HG02642 (cell line): ENCODE results near the gene HSD17B4.
A peak's percentile ranks its signal among the peaks of the same experiment; 100 is the strongest.
"Not testable (repeated sequence)": the region's sequence is repeated elsewhere in the genome, so short reads cannot be mapped to it uniquely, and the experiment has no call there.

Source experiments
- ATAC-seq: cut with Tn5 transposase; IDR thresholded peaks from one replicate; pipeline ENCODE4 v1.9.1; 2021; ENCODE audit warnings: mild to moderate bottlenecking; ENCODE audit not compliant: unreplicated experiment, poor library complexity

The HSD17B4 gene

GRCh38 chr5:119452373-119453039 lies at the start of gene HSD17B4:
Gene HSD17B4, plus strand, starts transcription at chr5:119452497. Its CDS starts 79 bp downstream, at chr5:119452576.
- peak; percentile 98 for ATAC-seq

DNA sequence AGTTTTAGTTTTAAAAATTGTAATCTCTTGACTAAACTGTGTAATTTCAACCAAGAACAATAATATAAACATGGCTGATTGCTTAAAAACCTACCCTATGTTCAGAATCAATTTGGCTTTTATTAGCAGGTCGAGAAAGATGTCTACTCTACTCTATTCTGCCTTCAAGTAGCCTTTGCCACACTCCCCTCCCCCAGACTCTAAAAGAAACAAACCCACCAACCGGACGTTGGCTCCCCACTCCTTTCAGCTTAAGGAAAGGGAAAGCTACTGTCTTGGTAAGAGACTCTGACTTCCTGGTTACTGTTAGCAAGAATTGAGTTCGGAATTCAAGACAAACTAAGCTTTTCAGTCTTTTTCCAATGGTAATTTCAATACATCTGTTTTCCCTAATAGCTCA lies 49.7 kb upstream of the HSD17B4 start:
- ATAC-seq = no peak

- ATAC-seq = no peak
These were observed 48.3 kb upstream of the HSD17B4 start for GRCh38 chr5:119404033-119404432.

- ATAC-seq = peak; percentile 33
These were observed 46.9 kb upstream of the HSD17B4 start for GRCh38 chr5:119405419-119405818.

- no peak for ATAC-seq
These were observed 45.7 kb upstream of the HSD17B4 start for GRCh38 chr5:119406551-119407110.

GRCh38 chr5:119409235-119409815 lies 43.0 kb upstream of the HSD17B4 start:
- ATAC-seq = no peak

DNA sequence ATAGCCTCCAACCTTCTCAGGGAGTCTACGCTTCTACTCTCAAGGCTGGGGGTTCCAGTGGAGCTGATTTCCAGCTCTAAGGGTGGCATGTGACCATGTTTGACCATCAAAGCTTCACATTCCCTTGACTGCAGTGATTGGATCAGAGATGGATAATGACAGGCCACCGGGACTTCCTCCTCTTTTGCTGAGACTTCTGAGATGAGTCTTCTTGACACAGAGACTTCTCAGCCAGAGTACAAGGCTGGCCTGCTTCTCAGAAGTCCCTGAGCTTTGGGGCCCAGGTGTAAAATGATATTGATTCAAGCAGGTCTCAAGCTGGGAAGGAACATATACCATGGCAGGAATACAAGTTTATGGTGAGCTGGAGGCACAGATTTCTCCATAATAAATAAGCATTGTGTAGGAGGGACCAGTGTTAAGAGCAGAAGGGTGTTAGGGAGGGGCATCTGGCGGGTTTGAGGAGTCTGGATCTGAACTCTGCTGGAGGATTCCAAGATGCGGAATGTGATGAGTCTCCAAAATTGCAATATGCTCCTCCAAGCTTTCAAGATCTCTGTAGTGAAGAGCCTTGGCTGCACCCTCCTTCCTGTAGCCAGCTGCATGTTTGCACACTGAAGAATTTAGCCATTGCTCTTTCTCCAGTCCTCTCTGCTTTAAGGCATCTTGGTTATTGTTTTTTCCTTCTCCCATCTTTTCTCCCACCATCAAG lies 41.7 kb upstream of the HSD17B4 start:
- ATAC-seq = peak; percentile 50

DNA sequence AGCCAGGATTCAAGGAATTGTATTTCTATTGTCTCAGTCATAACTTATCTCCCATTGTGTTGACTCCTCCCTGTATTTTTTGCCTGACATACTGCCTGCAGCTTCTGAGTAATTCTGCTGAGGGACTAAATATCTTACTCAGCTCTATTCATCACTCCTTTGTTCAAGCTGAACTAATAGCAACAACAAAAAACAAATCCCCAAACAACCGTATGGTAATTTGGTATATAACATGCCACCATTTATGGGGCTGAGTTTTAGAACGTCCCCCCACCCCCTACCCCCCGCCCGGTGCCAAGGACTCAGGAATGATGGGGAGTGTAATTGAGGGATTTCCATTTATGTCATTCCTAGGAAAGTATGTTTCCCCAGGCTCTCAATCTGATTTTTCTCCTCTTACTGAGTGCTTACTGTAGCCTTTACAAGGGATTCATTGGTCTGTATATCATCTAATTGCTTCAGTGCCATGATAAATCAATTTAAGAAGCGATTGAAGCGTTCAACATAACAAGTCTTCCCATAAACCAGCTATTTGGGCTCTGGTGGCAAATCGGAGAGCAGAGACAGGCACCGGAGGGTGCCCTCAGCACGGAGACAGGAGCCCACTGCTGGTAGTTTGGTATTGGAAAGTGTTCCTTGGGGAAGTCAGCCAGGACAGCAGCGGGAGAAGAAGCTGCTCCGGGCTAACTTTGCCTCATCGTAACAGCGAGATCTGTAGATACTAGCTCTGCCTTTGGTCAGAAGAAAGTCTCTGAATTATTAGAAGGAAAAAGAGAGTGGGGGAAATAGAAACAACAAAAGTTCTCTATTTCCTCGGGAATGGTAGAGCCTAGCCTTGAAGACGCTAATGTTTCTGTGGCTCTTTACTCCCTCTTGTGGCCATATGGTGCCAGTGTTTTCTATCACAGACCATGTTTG lies 40.7 kb upstream of the HSD17B4 start:
- peak; percentile 79 for ATAC-seq

GRCh38 chr5:119412279-119413227 lies 39.7 kb upstream of the HSD17B4 start:
- ATAC-seq = no peak

DNA sequence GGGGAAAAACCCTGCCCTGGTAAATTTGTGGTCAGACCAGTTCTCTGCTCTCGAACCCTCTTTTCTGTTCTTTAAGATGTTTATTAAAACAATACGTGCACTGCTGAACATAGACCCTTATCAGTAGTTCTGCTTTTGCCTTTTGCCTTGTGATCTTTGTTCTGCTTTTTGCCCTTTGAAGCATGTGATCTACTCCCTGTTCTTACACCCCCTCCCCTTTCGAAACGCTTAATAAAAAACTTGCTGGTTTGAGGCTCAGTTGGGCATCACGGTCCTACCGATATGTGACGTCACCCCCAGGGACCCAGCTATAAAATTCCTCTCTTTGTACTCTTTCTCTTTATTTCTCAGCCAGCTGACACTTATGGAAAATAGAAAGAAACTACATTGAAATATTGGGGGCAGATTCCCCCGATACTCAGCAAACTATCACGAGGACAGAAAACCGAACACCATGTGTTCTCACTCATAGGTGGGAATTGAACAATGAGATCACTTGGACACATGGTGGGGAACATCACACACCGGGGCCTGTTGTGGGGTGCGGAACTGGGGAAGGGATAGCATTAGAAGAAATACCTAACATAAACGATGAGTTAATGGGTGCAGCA lies 38.1 kb upstream of the HSD17B4 start:
- ATAC-seq = not testable (repeated sequence)

DNA sequence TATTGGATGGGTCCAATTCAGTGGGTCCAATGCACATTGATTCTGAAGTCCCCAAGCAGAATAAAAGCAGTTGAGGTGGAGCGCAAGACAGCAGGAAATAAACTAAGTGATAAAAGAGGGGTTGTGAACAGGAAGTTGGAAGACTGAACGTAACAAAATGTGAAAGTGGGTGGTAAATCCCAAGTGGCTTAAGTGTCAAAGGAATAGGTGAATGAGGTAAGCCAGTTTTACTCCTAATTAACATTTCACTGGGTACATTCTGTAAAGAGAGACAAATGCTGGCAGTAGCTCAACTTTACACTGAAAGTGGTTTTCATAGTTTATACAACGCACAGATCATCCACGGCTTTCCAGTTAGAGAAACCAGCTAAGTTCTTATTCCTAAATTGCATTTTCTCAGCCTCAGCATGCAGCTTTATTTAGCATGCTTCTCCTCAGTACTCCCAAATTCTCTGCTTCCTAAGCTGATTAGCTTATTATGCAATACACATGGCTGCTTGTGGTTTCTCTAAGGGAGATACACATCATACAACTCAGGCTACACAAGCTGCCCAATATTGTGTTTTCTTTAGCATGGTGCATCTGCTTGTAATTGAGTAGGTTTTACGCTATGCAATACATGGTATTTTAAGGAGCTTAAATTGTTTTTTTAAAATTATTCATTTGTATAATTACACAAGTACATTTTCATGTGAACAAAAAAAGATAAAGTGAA lies 34.2 kb upstream of the HSD17B4 start:
- no peak for ATAC-seq

DNA sequence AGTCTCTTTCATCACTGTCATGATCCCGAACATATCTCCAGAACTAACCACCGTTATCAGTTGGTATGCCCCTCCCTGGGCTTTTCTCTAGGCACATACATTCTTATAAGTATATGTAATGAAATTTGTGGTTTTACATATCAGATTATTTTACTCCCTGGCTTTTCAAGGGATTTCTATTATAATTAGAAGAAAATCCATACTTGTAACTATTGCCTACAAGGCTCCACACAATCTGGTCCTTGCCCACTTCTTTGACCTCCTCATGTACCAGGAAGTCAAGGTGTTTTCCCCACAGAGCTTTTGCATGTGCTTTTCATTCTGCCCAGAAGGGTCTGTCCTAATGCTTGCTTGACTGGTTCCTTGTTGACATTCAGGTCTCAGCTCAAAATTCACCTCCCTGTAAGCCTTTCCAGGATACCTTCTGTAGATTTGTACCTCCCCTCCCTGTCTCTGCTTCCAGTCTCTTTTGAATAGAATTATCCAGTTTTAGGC lies 33.6 kb upstream of the HSD17B4 start:
- ATAC-seq = no peak

DNA sequence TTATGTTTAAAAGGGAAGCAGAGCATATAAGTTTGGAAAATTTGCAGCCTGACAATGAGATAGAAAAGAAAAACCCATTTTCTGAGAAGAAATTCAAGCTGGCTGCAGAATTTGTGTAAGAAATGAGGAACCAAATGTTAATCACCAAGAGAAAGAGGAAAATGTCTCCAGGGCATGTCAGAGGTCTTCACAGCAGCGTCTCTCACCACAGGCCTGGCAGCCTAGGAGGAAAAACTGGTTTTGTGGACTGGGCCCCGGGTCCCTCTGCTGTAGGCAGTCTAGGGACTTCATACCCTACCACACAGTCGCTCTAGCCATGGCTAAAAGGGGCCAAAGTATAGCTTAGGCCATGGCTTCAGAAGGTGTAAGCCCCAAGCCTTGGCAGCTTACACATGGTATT lies 32.1 kb upstream of the HSD17B4 start:
- ATAC-seq = no peak

DNA sequence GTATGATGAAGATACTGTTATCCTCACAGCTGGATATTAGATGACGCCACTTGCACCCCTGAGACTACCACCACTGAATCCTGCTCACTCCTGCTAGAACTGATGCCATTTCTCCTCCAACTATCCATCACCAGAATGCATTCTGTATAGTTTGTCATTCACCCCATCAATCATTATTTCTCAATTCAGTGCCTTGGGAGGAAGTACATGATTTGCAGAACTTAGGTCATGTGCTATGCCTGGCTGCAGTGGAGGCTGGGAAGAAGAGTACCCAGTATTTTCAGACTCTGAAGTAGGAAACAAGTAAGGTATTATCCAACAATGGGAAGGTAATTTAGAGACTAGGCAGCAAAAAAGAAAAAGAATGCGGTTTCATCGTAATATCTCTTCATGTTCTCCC lies 26.2 kb upstream of the HSD17B4 start:
- no peak for ATAC-seq

- ATAC-seq = no peak
These were observed 25.2 kb upstream of the HSD17B4 start for GRCh38 chr5:119427060-119427459.

DNA sequence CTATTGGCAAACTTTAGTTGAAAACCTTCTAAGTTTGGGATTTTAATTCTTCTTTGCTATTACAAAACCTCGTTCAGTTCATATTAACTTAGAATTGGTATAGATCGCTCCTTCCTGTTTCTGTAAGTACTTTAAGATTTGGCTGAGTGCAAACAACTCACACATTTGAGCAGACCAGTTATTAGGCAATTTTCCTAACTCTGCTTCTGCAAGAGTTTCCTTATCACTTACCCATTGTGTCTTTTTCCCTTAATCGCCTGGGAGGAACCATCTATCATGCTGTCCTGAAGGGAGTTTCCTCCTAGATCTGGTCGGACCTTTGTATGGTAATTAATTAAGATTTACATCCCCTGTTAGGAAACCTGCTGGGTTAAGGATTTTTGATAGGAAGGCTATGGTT lies 24.7 kb upstream of the HSD17B4 start:
- not testable (repeated sequence) for ATAC-seq

- ATAC-seq = not testable (repeated sequence)
These were observed 24.1 kb upstream of the HSD17B4 start for GRCh38 chr5:119428166-119428565.

GRCh38 chr5:119428574-119428973 lies 23.7 kb upstream of the HSD17B4 start:
- ATAC-seq = not testable (repeated sequence)
